Measurements from ENCODE around the gene ZNF554.

DNA sequence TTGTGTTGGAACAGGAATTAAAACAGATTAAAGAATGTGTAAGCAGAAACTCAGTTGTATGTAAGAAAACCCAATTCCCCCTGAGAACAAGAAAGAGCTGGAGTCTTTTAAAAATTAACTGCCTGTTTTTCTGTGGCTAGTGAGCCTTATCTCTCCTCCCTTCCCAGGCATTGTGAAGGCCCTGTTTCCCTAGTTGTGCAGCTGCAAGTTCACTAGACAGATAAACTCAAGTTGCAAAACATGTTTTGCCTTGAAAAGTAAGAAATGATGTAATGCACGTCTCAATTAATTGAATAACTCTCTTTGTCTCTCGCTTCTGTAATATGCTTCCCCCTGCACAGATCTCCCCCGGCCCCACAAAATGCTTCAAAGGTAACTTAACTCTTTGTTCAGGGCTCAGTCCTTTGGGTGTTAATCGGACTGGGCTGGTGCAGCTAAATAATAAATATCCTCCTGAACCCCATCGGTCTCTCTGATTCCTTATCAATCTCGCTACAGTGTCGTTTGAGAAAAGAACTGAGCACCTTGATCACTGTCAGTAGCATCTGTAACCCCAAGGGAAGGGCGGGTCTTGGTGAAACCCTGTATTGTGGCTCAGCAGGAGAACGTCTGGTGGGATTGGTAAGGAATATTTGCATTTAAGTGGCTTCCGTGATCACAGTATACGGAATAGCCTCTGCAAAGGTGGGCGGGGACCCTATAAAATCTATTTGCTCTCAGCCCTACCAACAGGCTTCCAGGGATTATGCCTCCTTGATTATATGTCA, 45.8 kb downstream of the ZNF554 start:
- no peak for TF ChIP-seq POLR2A (IDR thresholded peaks at IDR 0.05)
- TF ChIP-seq, protein P1, sequence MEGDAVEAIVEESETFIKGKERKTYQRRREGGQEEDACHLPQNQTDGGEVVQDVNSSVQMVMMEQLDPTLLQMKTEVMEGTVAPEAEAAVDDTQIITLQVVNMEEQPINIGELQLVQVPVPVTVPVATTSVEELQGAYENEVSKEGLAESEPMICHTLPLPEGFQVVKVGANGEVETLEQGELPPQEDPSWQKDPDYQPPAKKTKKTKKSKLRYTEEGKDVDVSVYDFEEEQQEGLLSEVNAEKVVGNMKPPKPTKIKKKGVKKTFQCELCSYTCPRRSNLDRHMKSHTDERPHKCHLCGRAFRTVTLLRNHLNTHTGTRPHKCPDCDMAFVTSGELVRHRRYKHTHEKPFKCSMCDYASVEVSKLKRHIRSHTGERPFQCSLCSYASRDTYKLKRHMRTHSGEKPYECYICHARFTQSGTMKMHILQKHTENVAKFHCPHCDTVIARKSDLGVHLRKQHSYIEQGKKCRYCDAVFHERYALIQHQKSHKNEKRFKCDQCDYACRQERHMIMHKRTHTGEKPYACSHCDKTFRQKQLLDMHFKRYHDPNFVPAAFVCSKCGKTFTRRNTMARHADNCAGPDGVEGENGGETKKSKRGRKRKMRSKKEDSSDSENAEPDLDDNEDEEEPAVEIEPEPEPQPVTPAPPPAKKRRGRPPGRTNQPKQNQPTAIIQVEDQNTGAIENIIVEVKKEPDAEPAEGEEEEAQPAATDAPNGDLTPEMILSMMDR (IDR thresholded peaks at IDR 0.05 in 4 of 5, conservative IDR thresholded peaks at IDR 0.05 in 1 of 5), result no peak
